Mucosa of gallbladder (tissue), 1 donor: ENCODE measurements around the gene PRRT1. TPM values are rescaled to one million over a fixed set of nuclear protein-coding genes. Genes with fewer than 3 reads are reported as not detected.

Experiments
- total RNA-seq: library from RNA; stranded (reverse); gene quantifications from one replicate; pipeline ENCODE4 v1.2.1, GENCODE V29; 2021
- donor health status: DM: no; HTN: no; CAD: no.

The PRRT1 gene
- total RNA-seq, 1 donor from 2014 or later: 3.7 TPM

Other genes with a start within 250 kb of the PRRT1 start
- gene ZBTB12, start 249.9 kb downstream of the PRRT1 start, total RNA-seq: 11.8 TPM
- gene C2, start 224.2 kb downstream of the PRRT1 start, total RNA-seq: 14.8 TPM
- gene CFB, start 205.8 kb downstream of the PRRT1 start, total RNA-seq: 476 TPM
- 52.1 TPM for gene NELFE, start 193.0 kb downstream of the PRRT1 start, total RNA-seq
- gene SKIC2, start 192.8 kb downstream of the PRRT1 start, total RNA-seq: 81.3 TPM
- gene DXO, start 179.8 kb downstream of the PRRT1 start, total RNA-seq: 27.6 TPM
- gene C4A, start 169.9 kb downstream of the PRRT1 start, total RNA-seq: 179 TPM
- 155 TPM for gene C4B, start 137.1 kb downstream of the PRRT1 start, total RNA-seq
- 1.3 TPM for gene CYP21A2, start 113.5 kb downstream of the PRRT1 start, total RNA-seq
- 30.1 TPM for gene TNXB, start 42.6 kb downstream of the PRRT1 start, total RNA-seq
- 119 TPM for gene ATF6B, start 23.7 kb downstream of the PRRT1 start, total RNA-seq
- 5.0 TPM for gene FKBPL, start 21.7 kb downstream of the PRRT1 start, total RNA-seq
- 17.4 TPM for gene PPT2, start 2.2 kb upstream of the PRRT1 start, total RNA-seq
- gene EGFL8, start 12.7 kb upstream of the PRRT1 start, total RNA-seq: 13.6 TPM
- 88.4 TPM for gene AGPAT1, start 24.1 kb upstream of the PRRT1 start, total RNA-seq
- gene RNF5, start 26.5 kb upstream of the PRRT1 start, total RNA-seq: 93.1 TPM
- gene AGER, start 32.3 kb upstream of the PRRT1 start, total RNA-seq: 11.8 TPM
- 95.0 TPM for gene PBX2, start 38.3 kb upstream of the PRRT1 start, total RNA-seq
- gene GPSM3, start 40.7 kb upstream of the PRRT1 start, total RNA-seq: 19.6 TPM
- gene NOTCH4, start 72.1 kb upstream of the PRRT1 start, total RNA-seq: 14.9 TPM
- not detected for gene TSBP1, start 220.0 kb upstream of the PRRT1 start, total RNA-seq